NCI-H524 treated with DMSO at 0.1 percent for 48 hours (cell line): ENCODE results near the gene MSANTD2.

Source experiments
- DNase-seq: peaks from one replicate; lab custom pipeline; 2025; lab: John Stamatoyannopoulos, UW

Gene MSANTD2

DNA sequence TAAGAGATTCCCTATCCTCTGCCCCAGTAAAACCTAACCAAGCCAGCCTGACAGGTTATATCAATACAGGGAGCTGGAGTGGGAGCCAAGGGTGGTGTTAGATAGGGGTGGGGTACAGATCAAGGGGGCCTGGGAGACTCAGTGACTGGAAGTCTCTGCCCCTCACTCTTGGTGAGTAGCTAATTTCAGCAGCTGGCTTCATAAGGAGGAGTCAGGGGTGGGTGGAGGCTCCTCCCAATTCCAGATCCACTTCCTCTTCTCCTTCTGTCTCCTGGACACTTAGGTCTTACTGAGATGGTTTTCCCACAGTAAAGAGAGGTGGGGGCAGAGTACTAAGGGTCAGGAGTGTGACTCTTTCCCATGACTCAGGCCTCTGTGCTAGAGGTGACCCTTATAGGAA is 47.0 kb downstream of the MSANTD2 start:
- no peak for DNase-seq

DNA sequence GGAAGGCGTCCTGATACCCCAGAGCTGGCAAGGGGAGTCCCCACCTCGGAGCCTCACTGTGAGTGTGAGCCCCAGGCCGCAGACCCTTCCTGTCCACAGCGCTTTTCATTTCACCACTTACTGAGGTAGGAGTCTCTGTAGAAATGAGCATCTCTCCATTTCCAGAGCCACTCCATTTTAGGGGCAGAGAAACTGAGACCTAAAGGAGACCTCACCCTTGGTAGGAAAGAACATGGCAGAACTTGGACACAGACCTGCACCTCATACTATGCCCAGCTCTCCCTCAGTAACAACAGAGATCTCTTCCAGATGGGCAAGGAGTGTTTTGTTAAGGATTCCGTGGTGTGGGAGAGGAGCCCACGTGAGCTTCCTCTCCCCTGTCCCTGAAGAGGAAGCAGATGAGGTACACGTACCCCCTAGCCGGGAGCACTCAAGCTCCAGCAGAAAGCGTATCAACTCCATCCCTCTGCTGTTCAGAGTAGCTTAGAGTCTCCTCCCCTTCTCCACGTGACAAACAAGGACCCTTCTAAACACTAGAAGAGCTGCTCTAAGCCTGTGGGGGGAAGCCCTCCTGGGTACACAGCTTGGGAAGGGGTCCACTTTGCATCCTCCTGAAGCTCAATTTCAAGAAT is 47.6 kb downstream of the MSANTD2 start:
- no peak for DNase-seq

DNA sequence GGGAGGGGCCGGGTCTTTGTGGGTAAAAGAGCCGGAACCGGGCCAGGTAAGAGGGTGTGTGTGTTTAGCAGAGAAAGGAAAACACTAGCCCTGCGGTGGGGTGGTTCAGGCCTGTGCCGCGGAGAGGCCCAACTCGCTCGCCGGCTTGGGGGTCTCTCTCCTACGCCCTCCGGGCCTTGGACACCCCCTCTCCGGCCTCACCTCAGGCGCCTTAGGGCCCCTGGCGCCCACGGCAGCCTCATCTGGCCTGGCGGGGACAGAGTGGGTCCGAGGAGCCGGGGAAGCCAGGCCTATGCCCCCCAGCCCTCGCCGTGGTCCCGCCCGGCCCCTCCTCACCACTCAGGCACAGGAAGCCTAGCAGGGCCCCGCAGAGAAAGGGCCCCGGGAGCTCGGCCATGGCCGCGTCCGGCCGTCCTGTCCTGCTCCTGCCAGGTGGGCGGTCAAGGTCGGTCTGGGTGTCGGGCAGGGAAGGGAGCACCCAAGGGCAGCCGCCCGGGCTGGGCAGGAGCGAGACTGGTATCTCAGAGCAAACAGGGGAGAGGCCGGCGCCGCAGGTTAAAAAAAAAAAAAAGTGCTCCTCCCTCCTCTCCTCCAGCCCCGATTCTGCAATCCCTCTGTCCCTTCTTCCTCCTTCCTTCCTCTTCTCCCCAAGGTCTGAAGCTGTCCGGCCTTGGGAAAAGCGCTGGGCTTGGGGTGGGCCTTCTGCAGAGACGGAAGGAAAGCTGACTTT is 48.3 kb downstream of the MSANTD2 start, which contains the start of gene VSIG2:
VSIG2 (minus strand) TSS at position 515 of the 730 bp plus-strand sequence; CDS start at position 397, 118 bp downstream.
- DNase-seq, result no peak

GRCh38 chr11:124751391-124751740 is 48.8 kb downstream of the MSANTD2 start:
- DNase-seq, result no peak

- no peak for DNase-seq
These were observed 50.3 kb downstream of the MSANTD2 start for GRCh38 chr11:124749912-124750311.

DNA sequence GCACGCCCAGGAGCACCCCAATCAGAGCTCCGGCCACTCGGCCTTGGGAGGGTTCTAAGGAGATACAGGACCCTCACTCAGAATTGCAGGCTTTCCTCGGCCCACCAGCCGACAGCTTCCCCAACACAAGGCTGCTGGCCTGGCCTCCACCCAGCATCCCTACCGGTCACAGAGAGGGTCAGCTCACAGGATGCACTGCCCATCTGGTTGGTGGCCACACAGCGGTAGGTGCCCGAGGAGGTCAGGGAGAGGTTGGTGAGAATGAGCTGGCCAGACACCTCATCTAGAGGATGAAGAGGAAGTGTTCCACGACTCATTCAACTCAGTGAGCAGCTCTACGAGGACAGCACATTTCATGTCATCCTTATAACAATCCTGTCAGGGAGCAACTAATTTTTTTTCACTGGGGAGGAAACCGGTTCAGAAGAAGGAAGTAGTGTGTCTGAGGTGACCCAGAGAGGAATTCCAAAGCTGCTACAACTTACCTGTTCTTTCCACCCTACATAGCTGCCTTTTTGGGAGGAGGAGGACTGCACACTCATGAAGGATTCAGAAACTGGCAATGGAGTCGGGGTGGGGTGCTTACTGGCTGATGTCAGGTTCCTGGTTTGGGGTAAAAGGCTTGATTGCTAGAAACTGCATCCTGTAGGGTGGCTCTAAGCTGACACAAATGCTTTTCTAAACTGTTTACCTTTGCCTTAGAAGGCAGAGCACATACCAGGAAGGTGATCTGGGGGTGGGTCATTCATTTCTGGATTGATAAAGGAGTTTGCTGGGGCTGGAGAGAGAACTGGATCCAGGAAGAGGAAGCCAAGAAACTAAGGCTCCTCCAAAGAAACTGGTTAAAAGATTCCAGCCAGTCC is 51.5 kb downstream of the MSANTD2 start:
- no peak for DNase-seq

GRCh38 chr11:124748100-124748418 is 52.1 kb downstream of the MSANTD2 start:
- DNase-seq, result no peak

- DNase-seq, result no peak
These were observed 52.7 kb downstream of the MSANTD2 start for GRCh38 chr11:124747406-124748099.

GRCh38 chr11:124746621-124747243 is 53.5 kb downstream of the MSANTD2 start:
- no peak for DNase-seq

- no peak for DNase-seq
These were observed 54.2 kb downstream of the MSANTD2 start for GRCh38 chr11:124745835-124746620.

DNA sequence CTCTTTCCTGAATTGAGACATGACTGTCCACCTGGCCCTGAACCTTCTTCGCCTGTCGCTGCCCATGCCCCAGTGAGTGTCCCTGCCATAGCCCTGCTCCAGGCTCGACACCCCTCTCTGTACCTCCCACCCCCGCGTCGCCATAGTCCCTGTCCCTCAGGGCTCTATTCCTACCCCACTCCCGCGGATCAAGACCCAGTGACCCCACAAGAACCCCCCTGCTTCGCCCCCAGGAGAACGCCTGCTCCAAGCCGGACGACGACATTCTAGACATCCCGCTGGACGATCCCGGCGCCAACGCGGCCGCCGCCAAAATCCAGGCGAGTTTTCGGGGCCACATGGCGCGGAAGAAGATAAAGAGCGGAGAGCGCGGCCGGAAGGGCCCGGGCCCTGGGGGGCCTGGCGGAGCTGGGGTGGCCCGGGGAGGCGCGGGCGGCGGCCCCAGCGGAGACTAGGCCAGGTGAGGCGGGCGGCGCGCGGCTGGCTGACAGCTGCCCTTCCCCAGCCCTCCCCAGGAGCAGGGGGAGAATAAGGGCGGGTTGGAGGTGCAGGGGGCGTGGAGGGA is 54.9 kb downstream of the MSANTD2 start:
- DNase-seq, result no peak

GRCh38 chr11:124743050-124743449 is 57.2 kb downstream of the MSANTD2 start:
- DNase-seq, result no peak

- DNase-seq, result no peak
These were observed 57.7 kb downstream of the MSANTD2 start for GRCh38 chr11:124742555-124742954.

- DNase-seq, result peak; percentile 25
These were observed 59.8 kb downstream of the MSANTD2 start for GRCh38 chr11:124740277-124740882.

GRCh38 chr11:124739479-124740276 is 60.5 kb downstream of the MSANTD2 start, which contains the start of gene NRGN:
NRGN (plus strand) TSS chr11:124739942; CDS start chr11:124740085, 143 bp downstream.
- peak; percentile 79 for DNase-seq

GRCh38 chr11:124738713-124739478 is 61.3 kb downstream of the MSANTD2 start:
- no peak for DNase-seq

- no peak for DNase-seq
These were observed 62.4 kb downstream of the MSANTD2 start for GRCh38 chr11:124737638-124738305.

DNA sequence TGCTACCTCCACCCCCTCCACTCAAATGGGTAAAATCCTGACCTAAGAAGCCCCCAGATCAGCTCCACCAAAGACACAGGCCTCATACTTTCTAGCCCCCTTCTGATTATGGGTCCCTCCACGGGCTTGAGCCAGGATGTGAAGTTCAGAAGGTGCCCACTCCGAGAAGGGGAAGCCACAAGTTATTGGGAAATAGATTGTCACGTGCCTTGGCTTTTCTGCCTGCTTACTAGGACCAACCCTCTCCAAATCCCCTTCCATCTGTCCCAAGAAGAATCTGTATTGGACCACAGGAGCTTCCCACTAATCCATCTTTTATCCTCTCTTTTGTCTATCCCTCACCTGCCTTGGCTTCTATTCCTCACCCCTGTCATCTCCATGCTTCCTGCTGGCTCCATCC is 63.5 kb downstream of the MSANTD2 start:
- DNase-seq, result peak; percentile 44
